K562 (cell line): ENCODE results near the gene LMAN2. TPM values are rescaled to one million over a fixed set of nuclear protein-coding genes. Genes with fewer than 3 reads are reported as not detected.

Experiments
- E2F1 ChIP-seq: sonication (generic); formaldehyde crosslinking; IDR thresholded peaks from 2 replicates; pipeline ENCODE4 v1.8.1; 2023; ENCODE audit warnings: mild to moderate bottlenecking, missing genetic modification reagents, moderate library complexity
- FOXK2 ChIP-seq, 2 experiments: fragments of 450-650 bp; IDR thresholded peaks in 1 of 2; conservative IDR thresholded peaks in 1 of 2; 2 replicates each; pipeline ENCODE4 v1.6.1; 2016; ENCODE audit warnings: low read depth in 2 of 2, mild to moderate bottlenecking in 1 of 2
- HBP1 ChIP-seq: fragments of 450-650 bp; formaldehyde crosslinking; IDR thresholded peaks from 2 replicates; pipeline ENCODE4 v1.4.0; 2022; ENCODE audit warnings: missing genetic modification characterization
- KLF6 ChIP-seq: fragments of 250-450 bp; sonication (Bioruptor Pico); IDR thresholded peaks from 2 replicates; pipeline ENCODE4 v1.4.0; 2020; ENCODE audit warnings: mild to moderate bottlenecking, moderate library complexity, borderline replicate concordance
- SMAD1 ChIP-seq: fragments of 150-350 bp; IDR thresholded peaks from 2 replicates; pipeline ENCODE4 v1.6.1; 2014; ENCODE audit warnings: low read length, low read depth; ENCODE audit not compliant: partially characterized antibody
- SMARCA5 ChIP-seq: fragments of 450-650 bp; IDR thresholded peaks from 2 replicates; pipeline ENCODE4 v1.6.1; 2016
- STAT5B ChIP-seq: fragments of 250-450 bp; sonication (Bioruptor Pico); IDR thresholded peaks from 2 replicates; pipeline ENCODE4 v1.8.0; 2021; ENCODE audit warnings: mild to moderate bottlenecking, inconsistent platforms
- ZBTB7A ChIP-seq: IDR thresholded peaks from 2 replicates; pipeline ENCODE4 v1.6.1; 2011; ENCODE audit warnings: low read depth, mild to moderate bottlenecking, low read length, moderate library complexity, borderline replicate concordance; ENCODE audit not compliant: control insufficient read depth
- ZNF212 ChIP-seq: fragments of 450-650 bp; formaldehyde crosslinking; IDR thresholded peaks from 2 replicates; pipeline ENCODE4 v1.4.0; 2020; ENCODE audit warnings: mild to moderate bottlenecking
- ZNF41 ChIP-seq: fragments of 250-450 bp; sonication (Bioruptor Pico); conservative IDR thresholded peaks from 2 replicates; pipeline ENCODE4 v1.4.0; 2020; ENCODE audit warnings: mild to moderate bottlenecking
- ZNF785 ChIP-seq: fragments of 250-450 bp; sonication (Bioruptor Pico); IDR thresholded peaks from 2 replicates; pipeline ENCODE4 v1.4.0; 2020; ENCODE audit warnings: mild to moderate bottlenecking
- ZNF830 ChIP-seq: fragments of 250-450 bp; sonication (Bioruptor Pico); IDR thresholded peaks from 2 replicates; pipeline ENCODE4 v1.5.0; 2021; ENCODE audit warnings: mild to moderate bottlenecking
- polyA plus RNA-seq, 8 experiments: library from polyadenylated mRNA; depleted of rRNA in 4 of 8; stranded (reverse) in 5 of 8; unstranded in 3 of 8; fragments of >200 nt; fragmentation: Nextera tagmentation in 2 of 8; fragmentation: Illumina TruSeq in 1 of 8; extraction: Ambion mirVana in 2 of 8; extraction: Trizol in 1 of 8; gene quantifications; 2 replicates each; pipeline versions ENCODE4 v1.2.1 to v1.2.3, GENCODE V29; 2011 to 2014; ENCODE audit warnings: inconsistent platforms in 1 of 8, missing spikeins in 1 of 8
- total RNA-seq, 7 experiments: library from RNA; depleted of rRNA in 6 of 7; stranded (reverse); fragments of >200 nt in 6 of 7; fragmentation: Illumina TruSeq in 2 of 7; extraction: Trizol in 2 of 7; gene quantifications; 2 replicates each; pipeline versions ENCODE4 v1.2.1 to v1.2.3, GENCODE V29; 2011 to 2021; ENCODE audit warnings: low replicate concordance in 1 of 7
- TF ChIP-seq, protein P1 (sequence below): fragments of 250-450 bp; sonication (Bioruptor Pico); IDR thresholded peaks from 2 replicates; pipeline ENCODE4 v1.5.1; 2021; ENCODE audit warnings: mild to moderate bottlenecking
- TF ChIP-seq, protein P2 (sequence below): fragments of 450-650 bp; formaldehyde crosslinking; conservative IDR thresholded peaks from 2 replicates; pipeline ENCODE4 v1.4.0; 2022; ENCODE audit warnings: mild to moderate bottlenecking, missing genetic modification characterization
- TF ChIP-seq, protein P3 (sequence below): fragments of 450-650 bp; IDR thresholded peaks from 2 replicates; pipeline ENCODE4 v1.6.1; 2014; ENCODE audit warnings: low read depth, mild to moderate bottlenecking, moderate library complexity, borderline replicate concordance
- TF ChIP-seq, protein P4 (sequence below): fragments of 250-450 bp; sonication (Bioruptor Pico); IDR thresholded peaks from 2 replicates; pipeline ENCODE4 v1.5.0; 2021
- TF ChIP-seq, protein P5 (sequence below): fragments of 450-650 bp; formaldehyde crosslinking; IDR thresholded peaks from 2 replicates; pipeline ENCODE4 v1.4.0; 2022; ENCODE audit warnings: missing genetic modification characterization

The LMAN2 gene
- total and polyA plus RNA-seq, 9 of the 15 experiments (the other 6 are each of a cell fraction or from before 2014, with no cell fraction given) = 2.7 to 254 (median 136) TPM

DNA sequence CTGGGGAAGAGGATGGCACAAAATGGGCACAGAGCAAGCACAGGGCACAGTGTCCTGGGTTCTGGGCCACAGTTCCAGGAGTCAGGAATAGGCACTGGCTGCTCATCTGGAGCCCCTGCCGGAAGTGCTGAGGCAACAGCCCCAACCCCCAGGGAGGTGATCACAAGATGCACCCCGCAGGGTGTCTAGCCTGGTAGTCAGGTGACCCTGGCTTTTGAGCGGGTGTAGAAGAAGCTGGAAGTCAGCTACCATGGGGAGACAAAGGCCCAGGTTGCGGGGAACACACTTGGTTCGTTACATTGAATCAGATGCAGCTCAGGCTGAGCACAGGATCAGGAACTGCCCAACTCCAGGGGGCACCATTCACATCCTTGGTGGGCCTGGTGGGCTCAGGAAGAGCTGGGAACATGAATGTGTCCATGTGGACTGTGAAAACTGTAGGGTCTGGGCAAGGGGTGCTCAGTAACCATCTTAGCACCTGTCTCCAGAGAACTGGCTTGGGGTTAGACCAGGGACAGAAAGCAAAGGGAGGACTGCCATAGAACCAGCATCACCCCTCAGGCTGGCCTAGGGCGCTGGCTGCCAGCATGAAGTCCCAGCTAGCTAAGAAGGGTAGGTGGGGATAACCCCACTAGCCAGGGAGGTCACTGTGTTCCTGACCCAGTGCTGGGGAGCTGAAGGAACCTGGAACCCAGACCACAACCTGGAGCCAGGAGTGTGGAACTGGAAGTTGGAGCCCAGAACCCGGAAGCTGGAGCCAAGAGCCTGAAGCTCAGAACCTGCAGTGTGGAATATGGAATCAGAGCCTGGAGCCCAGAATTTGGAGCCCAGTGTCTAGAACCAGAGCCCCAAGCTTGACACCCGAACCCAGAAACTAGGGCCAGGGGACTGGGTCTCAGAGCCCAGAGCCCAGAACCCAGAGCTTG, 26.6 kb upstream of the LMAN2 start (continued):
- TF ChIP-seq E2F1 (no peak), STAT5B (CRISPR knock-in tag) (no peak), SMARCA5 (no peak), SMAD1 (no peak), HBP1 (no peak), ZNF212 (no peak), KLF6 (CRISPR knock-in tag) (no peak), FOXK2 (conservative IDR thresholded peaks at IDR 0.05 in 1 of 2, IDR thresholded peaks at IDR 0.05 in 1 of 2; ENCODE audit: low read depth in 2 of 2) (no peak), ZNF830 (CRISPR knock-in tag) (no peak), ZNF41 (CRISPR knock-in tag) (no peak), ZNF785 (no peak), ZBTB7A (0 out of 2 replicates have a peak, but pooled peaks have one; percentile 15)
- TF ChIP-seq, protein P1, sequence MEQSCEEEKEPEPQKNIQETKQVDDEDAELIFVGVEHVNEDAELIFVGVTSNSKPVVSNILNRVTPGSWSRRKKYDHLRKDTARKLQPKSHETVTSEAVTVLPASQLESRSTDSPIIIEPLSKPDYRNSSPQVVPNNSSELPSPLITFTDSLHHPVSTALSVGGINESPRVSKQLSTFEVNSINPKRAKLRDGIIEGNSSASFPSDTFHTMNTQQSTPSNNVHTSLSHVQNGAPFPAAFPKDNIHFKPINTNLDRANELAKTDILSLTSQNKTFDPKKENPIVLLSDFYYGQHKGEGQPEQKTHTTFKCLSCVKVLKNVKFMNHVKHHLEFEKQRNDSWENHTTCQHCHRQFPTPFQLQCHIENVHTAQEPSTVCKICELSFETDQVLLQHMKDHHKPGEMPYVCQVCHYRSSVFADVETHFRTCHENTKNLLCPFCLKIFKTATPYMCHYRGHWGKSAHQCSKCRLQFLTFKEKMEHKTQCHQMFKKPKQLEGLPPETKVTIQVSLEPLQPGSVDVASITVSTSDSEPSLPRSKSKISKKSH (CRISPR knock-in tag) = no peak
- TF ChIP-seq, protein P2, sequence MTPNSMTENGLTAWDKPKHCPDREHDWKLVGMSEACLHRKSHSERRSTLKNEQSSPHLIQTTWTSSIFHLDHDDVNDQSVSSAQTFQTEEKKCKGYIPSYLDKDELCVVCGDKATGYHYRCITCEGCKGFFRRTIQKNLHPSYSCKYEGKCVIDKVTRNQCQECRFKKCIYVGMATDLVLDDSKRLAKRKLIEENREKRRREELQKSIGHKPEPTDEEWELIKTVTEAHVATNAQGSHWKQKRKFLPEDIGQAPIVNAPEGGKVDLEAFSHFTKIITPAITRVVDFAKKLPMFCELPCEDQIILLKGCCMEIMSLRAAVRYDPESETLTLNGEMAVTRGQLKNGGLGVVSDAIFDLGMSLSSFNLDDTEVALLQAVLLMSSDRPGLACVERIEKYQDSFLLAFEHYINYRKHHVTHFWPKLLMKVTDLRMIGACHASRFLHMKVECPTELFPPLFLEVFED = no peak
- TF ChIP-seq, protein P3, sequence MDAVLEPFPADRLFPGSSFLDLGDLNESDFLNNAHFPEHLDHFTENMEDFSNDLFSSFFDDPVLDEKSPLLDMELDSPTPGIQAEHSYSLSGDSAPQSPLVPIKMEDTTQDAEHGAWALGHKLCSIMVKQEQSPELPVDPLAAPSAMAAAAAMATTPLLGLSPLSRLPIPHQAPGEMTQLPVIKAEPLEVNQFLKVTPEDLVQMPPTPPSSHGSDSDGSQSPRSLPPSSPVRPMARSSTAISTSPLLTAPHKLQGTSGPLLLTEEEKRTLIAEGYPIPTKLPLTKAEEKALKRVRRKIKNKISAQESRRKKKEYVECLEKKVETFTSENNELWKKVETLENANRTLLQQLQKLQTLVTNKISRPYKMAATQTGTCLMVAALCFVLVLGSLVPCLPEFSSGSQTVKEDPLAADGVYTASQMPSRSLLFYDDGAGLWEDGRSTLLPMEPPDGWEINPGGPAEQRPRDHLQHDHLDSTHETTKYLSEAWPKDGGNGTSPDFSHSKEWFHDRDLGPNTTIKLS = peak; percentile 17; the same call in 1 of the 2 replicates
- TF ChIP-seq, protein P4, sequence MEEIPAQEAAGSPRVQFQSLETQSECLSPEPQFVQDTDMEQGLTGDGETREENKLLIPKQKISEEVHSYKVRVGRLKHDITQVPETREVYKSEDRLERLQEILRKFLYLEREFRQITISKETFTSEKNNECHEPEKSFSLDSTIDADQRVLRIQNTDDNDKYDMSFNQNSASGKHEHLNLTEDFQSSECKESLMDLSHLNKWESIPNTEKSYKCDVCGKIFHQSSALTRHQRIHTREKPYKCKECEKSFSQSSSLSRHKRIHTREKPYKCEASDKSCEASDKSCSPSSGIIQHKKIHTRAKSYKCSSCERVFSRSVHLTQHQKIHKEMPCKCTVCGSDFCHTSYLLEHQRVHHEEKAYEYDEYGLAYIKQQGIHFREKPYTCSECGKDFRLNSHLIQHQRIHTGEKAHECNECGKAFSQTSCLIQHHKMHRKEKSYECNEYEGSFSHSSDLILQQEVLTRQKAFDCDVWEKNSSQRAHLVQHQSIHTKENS (CRISPR knock-in tag) = no peak
- TF ChIP-seq, protein P5, sequence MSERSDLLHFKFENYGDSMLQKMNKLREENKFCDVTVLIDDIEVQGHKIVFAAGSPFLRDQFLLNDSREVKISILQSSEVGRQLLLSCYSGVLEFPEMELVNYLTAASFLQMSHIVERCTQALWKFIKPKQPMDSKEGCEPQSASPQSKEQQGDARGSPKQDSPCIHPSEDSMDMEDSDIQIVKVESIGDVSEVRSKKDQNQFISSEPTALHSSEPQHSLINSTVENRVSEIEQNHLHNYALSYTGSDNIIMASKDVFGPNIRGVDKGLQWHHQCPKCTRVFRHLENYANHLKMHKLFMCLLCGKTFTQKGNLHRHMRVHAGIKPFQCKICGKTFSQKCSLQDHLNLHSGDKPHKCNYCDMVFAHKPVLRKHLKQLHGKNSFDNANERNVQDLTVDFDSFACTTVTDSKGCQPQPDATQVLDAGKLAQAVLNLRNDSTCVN (CRISPR knock-in tag) = no peak
